Measurements from ENCODE around the gene NT5M.
A peak's percentile ranks its signal among the peaks of the same experiment; 100 is the strongest.

NT5M gene

DNA sequence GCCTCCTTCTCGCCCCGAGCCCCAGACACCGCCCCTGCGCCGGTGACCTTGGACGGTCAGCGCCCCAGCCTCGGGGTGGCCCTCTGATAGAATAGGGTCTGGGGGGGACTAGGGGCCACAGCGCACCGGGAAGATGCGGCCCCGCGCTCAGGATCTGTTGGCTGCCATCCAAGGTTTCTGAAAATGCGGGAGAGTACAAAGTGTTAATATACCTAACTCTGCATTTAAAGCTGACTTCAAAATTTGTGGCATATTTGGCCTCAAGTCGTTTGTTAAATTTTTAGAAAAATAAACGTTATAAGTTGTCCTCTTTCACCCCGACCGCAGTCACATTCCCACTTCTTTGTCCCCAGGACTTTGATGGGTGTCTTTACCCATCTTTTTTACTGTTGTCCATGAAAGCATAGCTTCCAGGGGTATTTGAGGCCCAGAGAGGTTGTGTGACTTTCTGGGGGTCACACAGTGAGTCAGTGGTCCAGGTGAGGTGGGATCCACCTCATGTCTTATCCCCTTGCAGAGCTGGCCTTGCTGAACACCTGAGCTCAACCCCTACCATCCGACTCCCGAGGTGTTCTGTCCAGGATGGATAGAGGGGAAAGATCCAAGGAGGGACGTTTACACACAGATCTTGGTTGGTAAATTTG is 796 bp downstream of the NT5M start:
- peak overlapping the region; percentile 64 for H3K27ac ChIP-seq
- TF ChIP-seq, protein P1, sequence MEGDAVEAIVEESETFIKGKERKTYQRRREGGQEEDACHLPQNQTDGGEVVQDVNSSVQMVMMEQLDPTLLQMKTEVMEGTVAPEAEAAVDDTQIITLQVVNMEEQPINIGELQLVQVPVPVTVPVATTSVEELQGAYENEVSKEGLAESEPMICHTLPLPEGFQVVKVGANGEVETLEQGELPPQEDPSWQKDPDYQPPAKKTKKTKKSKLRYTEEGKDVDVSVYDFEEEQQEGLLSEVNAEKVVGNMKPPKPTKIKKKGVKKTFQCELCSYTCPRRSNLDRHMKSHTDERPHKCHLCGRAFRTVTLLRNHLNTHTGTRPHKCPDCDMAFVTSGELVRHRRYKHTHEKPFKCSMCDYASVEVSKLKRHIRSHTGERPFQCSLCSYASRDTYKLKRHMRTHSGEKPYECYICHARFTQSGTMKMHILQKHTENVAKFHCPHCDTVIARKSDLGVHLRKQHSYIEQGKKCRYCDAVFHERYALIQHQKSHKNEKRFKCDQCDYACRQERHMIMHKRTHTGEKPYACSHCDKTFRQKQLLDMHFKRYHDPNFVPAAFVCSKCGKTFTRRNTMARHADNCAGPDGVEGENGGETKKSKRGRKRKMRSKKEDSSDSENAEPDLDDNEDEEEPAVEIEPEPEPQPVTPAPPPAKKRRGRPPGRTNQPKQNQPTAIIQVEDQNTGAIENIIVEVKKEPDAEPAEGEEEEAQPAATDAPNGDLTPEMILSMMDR (IDR thresholded peaks at IDR 0.05) = no peak
- TF ChIP-seq ZFX (IDR thresholded peaks at IDR 0.05; ENCODE audit: borderline replicate concordance) = no peak

DNA sequence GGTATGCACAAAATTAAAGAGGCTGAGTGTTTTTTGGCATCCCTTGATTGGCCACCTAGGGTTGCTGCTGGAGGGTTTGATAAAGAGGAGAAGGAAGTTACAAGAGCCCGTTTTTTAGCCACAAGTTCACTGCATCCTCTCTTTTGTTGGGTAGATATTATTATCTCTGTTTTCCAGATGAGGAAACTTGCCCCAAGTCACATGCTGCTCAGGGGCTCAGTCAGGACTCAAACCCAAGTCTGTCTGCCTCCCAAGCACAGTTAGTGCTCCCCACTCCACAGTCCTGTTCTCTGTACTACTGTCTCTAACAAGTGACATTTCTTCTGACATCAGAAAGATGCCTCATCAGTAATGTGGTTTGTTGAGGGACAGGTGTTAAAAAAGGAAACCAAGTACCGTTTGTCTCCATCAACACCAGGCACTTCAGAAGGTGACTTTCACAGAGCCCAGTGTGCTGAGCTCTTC is 1.4 kb downstream of the NT5M start:
- H3K27ac ChIP-seq = no peak overlapping the region
- TF ChIP-seq ZFX (IDR thresholded peaks at IDR 0.05; ENCODE audit: borderline replicate concordance) = no peak
- TF ChIP-seq, protein P1 (IDR thresholded peaks at IDR 0.05) = no peak

DNA sequence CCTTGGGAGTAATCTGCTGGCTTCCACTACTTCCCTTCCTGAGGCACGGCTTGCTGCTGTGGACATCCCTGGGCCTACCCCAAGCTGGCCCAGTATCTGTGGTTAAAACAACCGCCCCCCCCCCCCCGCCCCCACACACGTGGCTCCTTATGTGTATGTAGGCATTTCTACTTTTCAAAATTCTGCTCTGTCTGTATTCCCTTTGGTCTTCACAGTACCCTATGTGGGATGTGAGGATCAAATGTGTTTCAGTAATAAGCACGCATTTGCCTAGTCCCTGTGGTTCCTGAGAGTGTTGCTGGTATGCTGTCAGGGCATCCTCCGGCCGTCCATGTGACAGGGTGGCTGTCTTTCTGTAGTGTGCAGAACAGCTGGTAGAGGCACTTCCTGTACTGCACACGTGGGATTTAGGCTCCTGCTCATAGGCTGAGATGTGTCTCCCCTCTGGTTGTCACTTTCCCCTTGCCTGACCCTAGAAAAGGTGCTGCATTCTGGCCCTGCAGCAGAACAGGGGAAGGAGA is 2.2 kb downstream of the NT5M start:
- H3K27ac ChIP-seq = no peak overlapping the region
- no peak for TF ChIP-seq ZFX (IDR thresholded peaks at IDR 0.05; ENCODE audit: borderline replicate concordance)
- TF ChIP-seq, protein P1 (IDR thresholded peaks at IDR 0.05) = no peak

DNA sequence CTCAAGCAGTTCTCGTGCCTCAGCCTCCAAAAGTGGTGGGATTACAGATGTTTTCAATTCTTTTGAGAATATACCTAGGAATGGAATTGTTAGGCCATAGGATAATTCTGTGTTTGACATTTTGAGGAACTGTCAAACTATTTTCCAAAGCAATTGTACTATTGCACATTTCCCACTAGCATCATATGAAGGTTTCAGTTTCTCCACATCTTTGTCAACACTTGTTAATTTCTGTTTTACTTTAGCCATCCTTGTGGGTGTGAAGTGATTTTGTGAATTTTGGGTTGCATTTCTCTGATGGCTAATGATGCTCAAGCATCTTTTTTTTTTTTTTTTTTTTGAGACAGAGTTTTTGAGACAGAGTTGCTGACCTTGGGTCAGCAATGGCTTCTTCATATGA is 6.2 kb downstream of the NT5M start:
- H3K27ac ChIP-seq = no peak overlapping the region
- no peak for TF ChIP-seq ZFX (IDR thresholded peaks at IDR 0.05; ENCODE audit: borderline replicate concordance)
- TF ChIP-seq, protein P1 (IDR thresholded peaks at IDR 0.05) = no peak

DNA sequence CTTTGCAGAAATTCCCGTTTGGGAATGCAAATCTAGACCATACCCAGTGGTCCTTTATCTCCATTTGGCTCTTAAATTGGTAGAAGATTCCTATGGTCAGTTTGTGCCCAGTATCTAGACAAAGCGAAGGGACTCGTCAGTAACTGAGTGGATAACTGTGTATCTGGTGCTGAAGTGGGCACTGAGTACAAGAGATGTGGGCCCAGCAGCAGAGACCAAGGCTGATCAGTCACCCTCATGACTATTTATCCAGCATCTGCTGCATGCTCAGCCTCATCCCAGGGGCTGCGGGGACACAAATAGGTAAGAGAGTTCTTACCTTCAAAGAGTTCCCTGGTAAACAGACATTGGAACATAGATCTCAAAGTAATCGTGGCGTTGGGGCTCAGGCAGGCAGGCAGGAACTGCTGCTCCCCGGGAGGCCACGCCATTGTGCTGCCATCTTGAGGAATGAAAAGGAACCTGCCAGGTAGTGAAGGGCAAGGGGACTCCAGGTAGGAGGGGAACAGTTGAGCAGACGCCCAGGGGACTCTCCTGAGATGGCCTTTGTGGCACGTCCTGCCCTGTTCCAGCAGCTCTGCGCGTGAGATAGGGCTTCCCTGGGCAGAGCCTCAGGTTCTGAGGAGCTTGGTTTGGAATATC is 10.3 kb downstream of the NT5M start:
- TF ChIP-seq, protein P1 (IDR thresholded peaks at IDR 0.05) = peak; percentile 52
- no peak for TF ChIP-seq ZFX (IDR thresholded peaks at IDR 0.05; ENCODE audit: borderline replicate concordance)
- H3K27ac ChIP-seq = no peak overlapping the region

DNA sequence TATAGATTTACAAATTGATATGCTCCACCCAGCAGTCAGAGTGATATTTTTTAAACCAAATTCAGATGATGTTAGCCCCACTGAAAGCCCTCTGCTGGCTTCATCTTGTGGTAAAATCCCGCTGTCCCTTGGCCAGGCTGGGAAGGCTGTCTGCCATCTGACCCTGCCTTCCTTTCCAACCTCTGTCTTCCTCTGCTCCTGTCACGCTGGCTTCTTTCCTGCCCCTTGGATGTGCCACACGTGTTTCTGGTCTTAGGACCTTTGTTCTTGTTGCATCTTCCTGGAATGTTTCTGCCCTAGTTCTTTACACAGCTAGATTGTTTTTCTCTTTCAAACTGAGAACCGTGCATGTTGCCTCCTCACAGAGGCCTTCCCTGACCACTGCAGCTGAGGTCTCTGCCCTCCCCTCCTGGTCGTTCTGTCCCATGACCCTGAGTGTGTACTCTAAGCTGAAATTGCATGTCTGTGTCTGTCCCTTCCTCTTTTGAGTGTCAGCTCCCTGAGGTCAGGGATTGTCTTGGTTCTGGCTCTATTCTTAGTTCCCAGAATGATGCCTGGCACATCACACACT is 11.4 kb downstream of the NT5M start:
- H3K27ac ChIP-seq = peak overlapping the region; percentile 40
- no peak for TF ChIP-seq ZFX (IDR thresholded peaks at IDR 0.05; ENCODE audit: borderline replicate concordance)
- TF ChIP-seq, protein P1 (IDR thresholded peaks at IDR 0.05) = no peak

All from 22Rv1 (cell line).